ENCODE data around the gene AS3MT. TPM values are rescaled to one million over a fixed set of nuclear protein-coding genes. Genes with fewer than 3 reads are reported as not detected.
A peak's percentile ranks its signal among the peaks of the same experiment; 100 is the strongest.

AS3MT gene
- total and polyA plus RNA-seq, 12 donors: 177 to 910 (median 303) TPM

GRCh38 chr10:102917314-102917961 is 48.2 kb downstream of the AS3MT start:
- no peaks in the 10 kb centered on the region for H3K27me3 ChIP-seq
- 0 to 1% (median 0%) methylated on average over 3 to 45 of the region's 45 CpGs for WGBS, 4 donors
- peak; percentile 84 to 94 (median 90) for DNase-seq
- H3K9me3 ChIP-seq (replicated peaks in 1 of 3): no peaks in the 10 kb centered on the region
- peak overlapping the region; percentile 34 to 93 (median 87) for H3K27ac ChIP-seq
- intact Hi-C loops (cut with DNase I): loop anchor here (5.0 to 10.0 kb wide), 3 partner anchors 150 to 330 kb away; partner anchors contain the start of gene RPEL1 (in 2 of the 2)
- H3K4me3 ChIP-seq: peak overlapping the region in 3 of 4 donors; percentile 10 to 87 (median 53)
- TF ChIP-seq CTCF (IDR thresholded peaks at IDR 0.05): peak; percentile 86 to 98 (median 96)
- peak; percentile 35 to 81 for TF ChIP-seq POLR2A (IDR thresholded peaks at IDR 0.05)
- H3K4me1 ChIP-seq (replicated peaks in 1 of 2): peaks cover 18 to 48% of the 10 kb centered on the region in 2 donors
- H3K36me3 ChIP-seq (replicated peaks in 1 of 2): no peaks in the 10 kb centered on the region

GRCh38 chr10:102917962-102918816 is 48.9 kb downstream of the AS3MT start, which contains the start of gene CNNM2:
TSS of gene CNNM2 (plus strand) at chr10:102918294. CDS start at chr10:102918481, 187 bp downstream.
- H3K4me1 ChIP-seq (replicated peaks in 1 of 2): peaks cover 22 to 51% of the 10 kb centered on the region in 2 donors
- DNase-seq: peak; percentile 100
- H3K27ac ChIP-seq: peak within 1 kb of the TSS; percentile 54 to 93 (median 89)
- intact Hi-C loops (cut with DNase I): loop anchor here (5.0 to 10.0 kb wide), 3 partner anchors 149 to 329 kb away; partner anchors contain the start of gene RPEL1 (in 2 of the 2)
- no peaks in the 10 kb centered on the region for H3K27me3 ChIP-seq
- H3K36me3 ChIP-seq (replicated peaks in 1 of 2): no peaks in the 10 kb centered on the region
- peak in 1 of 6 experiments; percentile 1 for TF ChIP-seq CTCF (IDR thresholded peaks at IDR 0.05)
- TF ChIP-seq POLR2A (IDR thresholded peaks at IDR 0.05): peak; percentile 61 to 79
- WGBS, 4 donors: 0 to 1% (median 1%) methylated on average over 23 to 80 of the region's 80 CpGs
- H3K9me3 ChIP-seq (replicated peaks in 1 of 3): no peaks in the 10 kb centered on the region
- H3K4me3 ChIP-seq: peak within 1 kb of the TSS; percentile 44 to 88 (median 77)

- no peaks in the 10 kb centered on the region for H3K9me3 ChIP-seq (replicated peaks in 1 of 3)
- 0% methylated on average over 7 to 49 of the region's 49 CpGs; no CpG with 5 or more reads in 1 of the 4 donors for WGBS, 4 donors
- H3K27me3 ChIP-seq: no peaks in the 10 kb centered on the region
- no peaks in the 10 kb centered on the region for H3K36me3 ChIP-seq (replicated peaks in 1 of 2)
- H3K27ac ChIP-seq: peak overlapping the region in 4 of 5 donors; percentile 70 to 93 (median 84)
- peak in 3 of 7 donors; percentile 42 to 62 (median 45) for DNase-seq
- intact Hi-C loops (cut with DNase I): loop anchor here (5.0 to 10.0 kb wide), 3 partner anchors 148 to 328 kb away; partner anchors contain the start of gene RPEL1 (in 2 of the 2)
- H3K4me3 ChIP-seq: peak overlapping the region; percentile 44 to 88 (median 77)
- TF ChIP-seq CTCF (IDR thresholded peaks at IDR 0.05) (no peak), POLR2A (IDR thresholded peaks at IDR 0.05) (no peak)
- peaks cover 29 to 54% of the 10 kb centered on the region in 2 donors for H3K4me1 ChIP-seq (replicated peaks in 1 of 2)
Measured at GRCh38 chr10:102918817-102919245, 49.6 kb downstream of the AS3MT start.

Measured in adrenal gland (tissue), 12 donors.